ENCODE results near the gene FOXP4.

- TF ChIP-seq POLR2A (IDR thresholded peaks at IDR 0.05), result no peak
- TF ChIP-seq, protein P1, sequence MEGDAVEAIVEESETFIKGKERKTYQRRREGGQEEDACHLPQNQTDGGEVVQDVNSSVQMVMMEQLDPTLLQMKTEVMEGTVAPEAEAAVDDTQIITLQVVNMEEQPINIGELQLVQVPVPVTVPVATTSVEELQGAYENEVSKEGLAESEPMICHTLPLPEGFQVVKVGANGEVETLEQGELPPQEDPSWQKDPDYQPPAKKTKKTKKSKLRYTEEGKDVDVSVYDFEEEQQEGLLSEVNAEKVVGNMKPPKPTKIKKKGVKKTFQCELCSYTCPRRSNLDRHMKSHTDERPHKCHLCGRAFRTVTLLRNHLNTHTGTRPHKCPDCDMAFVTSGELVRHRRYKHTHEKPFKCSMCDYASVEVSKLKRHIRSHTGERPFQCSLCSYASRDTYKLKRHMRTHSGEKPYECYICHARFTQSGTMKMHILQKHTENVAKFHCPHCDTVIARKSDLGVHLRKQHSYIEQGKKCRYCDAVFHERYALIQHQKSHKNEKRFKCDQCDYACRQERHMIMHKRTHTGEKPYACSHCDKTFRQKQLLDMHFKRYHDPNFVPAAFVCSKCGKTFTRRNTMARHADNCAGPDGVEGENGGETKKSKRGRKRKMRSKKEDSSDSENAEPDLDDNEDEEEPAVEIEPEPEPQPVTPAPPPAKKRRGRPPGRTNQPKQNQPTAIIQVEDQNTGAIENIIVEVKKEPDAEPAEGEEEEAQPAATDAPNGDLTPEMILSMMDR (IDR thresholded peaks at IDR 0.05), result no peak
Measured at GRCh38 chr6:41649596-41649995, 103.4 kb downstream of the FOXP4 start.

Measured in breast epithelium (tissue), 3 donors.